ENCODE data around the gene JMY.

DNA sequence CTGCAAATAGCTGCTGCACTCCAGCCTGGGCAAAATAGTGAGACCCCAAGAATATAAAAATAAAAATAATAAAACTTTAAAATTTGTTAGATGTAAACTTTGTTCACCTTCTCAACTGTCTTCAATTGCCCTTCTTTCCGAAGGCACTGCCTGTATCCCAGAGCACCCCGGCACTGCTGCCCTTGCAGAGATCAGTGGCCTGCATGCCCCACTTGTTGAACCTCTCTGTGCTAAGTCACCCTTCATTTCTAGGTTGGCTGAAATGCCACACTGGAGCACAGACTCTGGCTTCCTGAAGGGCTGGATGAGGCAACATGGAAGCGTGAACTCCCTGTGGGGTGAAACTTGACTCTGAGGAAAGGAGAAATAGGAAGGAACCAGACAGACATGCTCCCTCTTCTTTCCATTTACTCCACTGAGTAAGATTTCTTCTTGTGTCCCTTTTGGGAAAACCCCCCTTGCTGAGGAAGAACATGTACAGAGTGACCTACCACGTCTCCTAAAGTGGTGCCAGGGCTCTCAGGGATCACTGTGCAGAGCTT, 8.4 kb upstream of the JMY start:
- TF ChIP-seq, protein P1, sequence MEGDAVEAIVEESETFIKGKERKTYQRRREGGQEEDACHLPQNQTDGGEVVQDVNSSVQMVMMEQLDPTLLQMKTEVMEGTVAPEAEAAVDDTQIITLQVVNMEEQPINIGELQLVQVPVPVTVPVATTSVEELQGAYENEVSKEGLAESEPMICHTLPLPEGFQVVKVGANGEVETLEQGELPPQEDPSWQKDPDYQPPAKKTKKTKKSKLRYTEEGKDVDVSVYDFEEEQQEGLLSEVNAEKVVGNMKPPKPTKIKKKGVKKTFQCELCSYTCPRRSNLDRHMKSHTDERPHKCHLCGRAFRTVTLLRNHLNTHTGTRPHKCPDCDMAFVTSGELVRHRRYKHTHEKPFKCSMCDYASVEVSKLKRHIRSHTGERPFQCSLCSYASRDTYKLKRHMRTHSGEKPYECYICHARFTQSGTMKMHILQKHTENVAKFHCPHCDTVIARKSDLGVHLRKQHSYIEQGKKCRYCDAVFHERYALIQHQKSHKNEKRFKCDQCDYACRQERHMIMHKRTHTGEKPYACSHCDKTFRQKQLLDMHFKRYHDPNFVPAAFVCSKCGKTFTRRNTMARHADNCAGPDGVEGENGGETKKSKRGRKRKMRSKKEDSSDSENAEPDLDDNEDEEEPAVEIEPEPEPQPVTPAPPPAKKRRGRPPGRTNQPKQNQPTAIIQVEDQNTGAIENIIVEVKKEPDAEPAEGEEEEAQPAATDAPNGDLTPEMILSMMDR (conservative IDR thresholded peaks at IDR 0.05) = no peak
- TF ChIP-seq ZFX (IDR thresholded peaks at IDR 0.05) = no peak
